ENCODE measurements around the gene GYS2. TPM values are rescaled to one million over a fixed set of nuclear protein-coding genes. Genes with fewer than 3 reads are reported as not detected.

The GYS2 gene
- total and polyA plus RNA-seq, 2 of the 4 experiments (the other 2 are of a cell fraction): not detected

GRCh38 chr12:21547437-21547836, 57.2 kb downstream of the GYS2 start:
- no peak overlapping the region for H2BK120ac ChIP-seq (ENCODE audit: low read depth, low read length)
- no peak overlapping the region for H3K4me2 ChIP-seq (ENCODE audit: low read depth, low read length)
- no peaks in the 10 kb centered on the region for H3K27me3 ChIP-seq (ENCODE audit: control insufficient read depth, insufficient read depth, low read length)
- TF ChIP-seq USF2 (IDR thresholded peaks at IDR 0.05; ENCODE audit: low read depth, low read length) (no peak), CEBPB (IDR thresholded peaks at IDR 0.05; ENCODE audit: low read depth, low read length) (no peak)
- no peak overlapping the region for H3K56ac ChIP-seq (ENCODE audit: extremely low read depth, insufficient read depth, low read length)
- BruUV-seq (replicated peaks): no TSS peak
- no peak overlapping the region for H2BK15ac ChIP-seq (ENCODE audit: low read depth, low read length)
- no CpG with 5 or more reads among the region's 1 CpG for WGBS, 2 experiments (ENCODE audit: extremely low coverage in 2 of 2, insufficient read length in 1 of 2)
- H4K20me1 ChIP-seq (ENCODE audit: insufficient read depth, low read length): no peaks in the 10 kb centered on the region
- H2AFZ ChIP-seq (replicated peaks; ENCODE audit: low read length, poor library complexity): no peak overlapping the region
- no peaks in the 10 kb centered on the region for H3K9me3 ChIP-seq (ENCODE audit: control insufficient read depth, insufficient read depth, low read length)
- H3K18ac ChIP-seq (ENCODE audit: low read depth, low read length): no peak overlapping the region
- ATAC-seq (ENCODE audit: low read depth) (no peak), DNase-seq (no peak)
- H3K23ac ChIP-seq (ENCODE audit: low read depth, low read length): no peak overlapping the region
- intact Hi-C loops (cut with micrococcal nuclease): no loop called here
- H3K9me1 ChIP-seq (ENCODE audit: insufficient read depth, low read length): no peaks in the 10 kb centered on the region
- no peaks in the 10 kb centered on the region for H3K36me3 ChIP-seq (ENCODE audit: control insufficient read depth, insufficient read depth, low read length)
- H4K8ac ChIP-seq (ENCODE audit: low read depth in 2 of 2, low read length in 2 of 2): no peak overlapping the region
- ChIA-PET POLR2A (ENCODE audit: unreplicated experiment) (no interaction called here), CTCF (no interaction called here)
- H3K79me1 ChIP-seq (ENCODE audit: low read depth in 1 of 2, low read length in 2 of 2): no peaks in the 10 kb centered on the region
- no peak overlapping the region for H3K14ac ChIP-seq (replicated peaks; ENCODE audit: low read depth, low read length)
- H2BK20ac ChIP-seq (ENCODE audit: low read depth, low read length): no peak overlapping the region
- H3K9ac ChIP-seq (ENCODE audit: low read depth, low read length): no peak overlapping the region
- no peak overlapping the region for H2AK5ac ChIP-seq (ENCODE audit: low read depth, low read length)
- no peak overlapping the region for H3K4ac ChIP-seq (ENCODE audit: low read depth, low read length)
- no peak overlapping the region for H4K5ac ChIP-seq (ENCODE audit: low read depth, low read length)
- dilution Hi-C loops (cut with HindIII; ENCODE audit: low sequenced_read_pairs, unreplicated experiment): no loop called here
- no peak overlapping the region for H4K91ac ChIP-seq (ENCODE audit: insufficient read depth, low read depth, low read length)
- no peak overlapping the region for H2BK5ac ChIP-seq (ENCODE audit: low read depth, low read length, poor library complexity, severe bottlenecking)
- no peak overlapping the region for H3K27ac ChIP-seq (ENCODE audit: insufficient read depth, low read length)
- no peak overlapping the region for H3K4me3 ChIP-seq (ENCODE audit: insufficient read depth, low read depth, low read length)
- in situ Hi-C loops (cut with MboI; ENCODE audit: low sequenced_read_pairs): no loop called here
- no peaks in the 10 kb centered on the region; the same call in 1 of the 2 replicates for H3K4me1 ChIP-seq (ENCODE audit: control insufficient read depth, insufficient read depth, low read length)
- H2AK9ac ChIP-seq (replicated peaks; ENCODE audit: low read depth, low read length, poor library complexity): no peak overlapping the region

Measured in IMR-90 (cell line).